Testis (tissue), 3 donors: ENCODE results near the gene ALDH1A3. TPM values are rescaled to one million over a fixed set of nuclear protein-coding genes. Genes with fewer than 3 reads are reported as not detected.
"Not testable (repeated sequence)": the region's sequence is repeated elsewhere in the genome, so short reads cannot be mapped to it uniquely, and the experiment has no call there.

Experiments
- DNase-seq: peaks from one replicate; pipeline ENCODE4 v3.0.0-alpha.2; 2019
- H3K27ac ChIP-seq, 2 donors: fragments of 200-600 bp; sonication (generic); one replicate each; pipeline ENCODE4 v1.5.1; 2019
- H3K27me3 ChIP-seq: fragments of 200-600 bp; sonication (generic); one replicate; pipeline ENCODE4 v1.5.1; 2019
- H3K36me3 ChIP-seq: fragments of 200-600 bp; sonication (generic); one replicate; pipeline ENCODE4 v1.5.1; 2017; ENCODE audit warnings: low read depth; ENCODE audit errors: missing control alignments
- H3K4me1 ChIP-seq: fragments of 200-600 bp; sonication (generic); one replicate; pipeline ENCODE4 v1.5.1; 2019
- H3K4me3 ChIP-seq, 2 donors: fragments of 200-600 bp; sonication (generic); one replicate each; pipeline ENCODE4 v1.5.1; 2017 to 2019
- H3K9me3 ChIP-seq: fragments of 200-600 bp; sonication (generic); one replicate; pipeline ENCODE4 v1.5.1; 2017
- POLR2A ChIP-seq: fragments of 450-650 bp; IDR thresholded peaks from one replicate; pipeline ENCODE4 v1.6.1; 2017; ENCODE audit warnings: antibody characterized with exemption, mild to moderate bottlenecking, moderate library complexity
- WGBS, 2 donors: methylation state at CpG; one replicate each; pipeline ENCODE4 v1.1.5; 2018; 5-methylcytosine and 5-hydroxymethylcytosine counted together
- intact Hi-C: fragments of 100-400 bp; cut with DNase I; formaldehyde crosslinking; loops from one replicate; pipeline ENCODE4 v1.15.1; 2023; ENCODE audit warnings: low total_unique reads
- polyA plus RNA-seq: library from polyadenylated mRNA; stranded (reverse); fragments of 350-450 nt; fragmentation: Illumina TruSeq; extraction: RNeasy Lipid Tissue Mini Kit (QIAGEN cat#74804); gene quantifications from one replicate; pipeline ENCODE4 v1.2.3, GENCODE V29; 2014; ENCODE audit warnings: low read depth, low replicate concordance; ENCODE audit not compliant: insufficient read depth
- total RNA-seq, 2 donors: library from RNA; depleted of rRNA; stranded (reverse); fragments of >200 nt; gene quantifications; one replicate each; pipeline ENCODE4 v1.2.3, GENCODE V29; 2016
- TF ChIP-seq, protein P1 (sequence below), 3 experiments: fragments of 450-650 bp in 2 of 3; fragments of 200-600 bp in 1 of 3; sonication (generic) in 1 of 3; IDR thresholded peaks; one replicate each; pipeline ENCODE4 v1.5.1; 2016 to 2019; ENCODE audit warnings: antibody characterized with exemption in 3 of 3, mild to moderate bottlenecking in 2 of 3, moderate library complexity in 1 of 3

ALDH1A3 gene
- total and polyA plus RNA-seq, 3 donors from 2014 or later, result 29.5 to 69.9 (median 42.5) TPM

DNA sequence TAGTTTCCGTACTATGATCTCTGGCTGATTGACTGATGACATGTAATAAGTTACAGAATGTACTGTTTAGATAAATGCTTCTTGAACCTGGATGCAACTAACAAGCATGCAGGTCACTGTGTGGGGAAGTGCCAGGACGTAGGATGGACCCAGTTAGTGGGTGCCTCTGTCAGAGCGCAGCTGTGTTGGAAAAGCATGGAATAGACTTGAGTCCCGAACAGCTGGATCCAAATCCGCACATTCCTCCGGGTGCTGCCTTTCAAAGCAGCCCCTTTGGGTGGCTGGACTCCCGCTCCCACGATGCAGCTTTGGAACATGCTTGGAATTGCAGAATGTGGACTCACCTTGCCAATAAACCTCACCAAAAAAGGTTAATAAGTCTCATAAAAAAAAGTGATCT is 35.5 kb upstream of the ALDH1A3 start:
- TF ChIP-seq, protein P1, sequence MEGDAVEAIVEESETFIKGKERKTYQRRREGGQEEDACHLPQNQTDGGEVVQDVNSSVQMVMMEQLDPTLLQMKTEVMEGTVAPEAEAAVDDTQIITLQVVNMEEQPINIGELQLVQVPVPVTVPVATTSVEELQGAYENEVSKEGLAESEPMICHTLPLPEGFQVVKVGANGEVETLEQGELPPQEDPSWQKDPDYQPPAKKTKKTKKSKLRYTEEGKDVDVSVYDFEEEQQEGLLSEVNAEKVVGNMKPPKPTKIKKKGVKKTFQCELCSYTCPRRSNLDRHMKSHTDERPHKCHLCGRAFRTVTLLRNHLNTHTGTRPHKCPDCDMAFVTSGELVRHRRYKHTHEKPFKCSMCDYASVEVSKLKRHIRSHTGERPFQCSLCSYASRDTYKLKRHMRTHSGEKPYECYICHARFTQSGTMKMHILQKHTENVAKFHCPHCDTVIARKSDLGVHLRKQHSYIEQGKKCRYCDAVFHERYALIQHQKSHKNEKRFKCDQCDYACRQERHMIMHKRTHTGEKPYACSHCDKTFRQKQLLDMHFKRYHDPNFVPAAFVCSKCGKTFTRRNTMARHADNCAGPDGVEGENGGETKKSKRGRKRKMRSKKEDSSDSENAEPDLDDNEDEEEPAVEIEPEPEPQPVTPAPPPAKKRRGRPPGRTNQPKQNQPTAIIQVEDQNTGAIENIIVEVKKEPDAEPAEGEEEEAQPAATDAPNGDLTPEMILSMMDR (IDR thresholded peaks at IDR 0.05), result no peak
- TF ChIP-seq POLR2A, result no peak
- 71 to 76% methylated on average over 8 of the region's 8 CpGs for WGBS, 2 donors
- Histone ChIP-seq H3K27me3 (no peaks in the 10 kb centered on the region), H3K9me3 (no peaks in the 10 kb centered on the region), H3K36me3 (no peaks in the 10 kb centered on the region), H3K27ac (no peak overlapping the region), H3K4me3 (no peak overlapping the region), H3K4me1 (no peaks in the 10 kb centered on the region)
- intact Hi-C loops, result no loop called here
- DNase-seq, result no peak

DNA sequence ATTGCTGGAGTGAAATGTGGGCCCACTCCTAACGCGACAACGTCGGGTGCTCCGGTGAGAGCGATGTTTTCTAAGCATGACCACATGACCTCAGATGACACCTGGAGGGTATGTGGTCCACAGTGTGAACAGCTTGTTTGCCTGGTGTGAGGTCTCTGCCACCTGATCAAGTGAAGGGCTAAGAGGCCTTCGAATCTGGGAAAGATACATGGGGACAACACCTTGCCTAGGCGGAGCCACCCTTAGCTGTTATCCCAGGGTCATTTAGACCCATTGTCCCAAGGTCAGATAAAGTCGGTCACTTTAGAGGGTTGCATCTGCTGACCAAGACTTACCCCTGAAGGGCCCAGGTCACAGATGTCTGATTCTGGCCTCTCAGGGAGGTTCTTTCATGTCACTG is 34.9 kb upstream of the ALDH1A3 start:
- Histone ChIP-seq H3K27ac (no peak overlapping the region), H3K4me1 (peaks cover 1% of the 10 kb centered on the region), H3K9me3 (no peaks in the 10 kb centered on the region), H3K27me3 (no peaks in the 10 kb centered on the region), H3K36me3 (no peaks in the 10 kb centered on the region), H3K4me3 (no peak overlapping the region)
- WGBS, 2 donors, result 89 to 90% methylated on average over 9 of the region's 9 CpGs
- intact Hi-C loops, result no loop called here
- DNase-seq, result no peak
- TF ChIP-seq POLR2A, result no peak
- TF ChIP-seq, protein P1 (IDR thresholded peaks at IDR 0.05), result no peak

DNA sequence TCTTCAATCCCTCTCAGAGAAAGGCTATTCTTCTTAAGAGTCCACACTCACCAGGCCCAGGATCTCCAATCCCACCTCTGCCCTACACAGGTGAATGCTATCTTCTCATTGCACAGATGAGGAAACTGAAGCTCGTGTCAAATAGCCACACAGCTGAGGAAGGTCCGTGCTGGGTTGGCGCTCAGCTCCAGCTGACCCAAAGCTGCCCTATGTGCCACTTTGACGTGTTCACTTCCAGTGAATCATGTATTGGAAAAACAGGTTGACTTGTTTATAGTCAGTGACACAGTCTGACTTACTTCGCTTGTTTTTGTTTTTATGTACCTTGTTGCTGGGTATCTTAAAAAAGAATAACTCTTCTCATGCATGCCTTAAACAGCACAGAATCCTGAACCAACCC is 32.4 kb upstream of the ALDH1A3 start:
- intact Hi-C loops, result no loop called here
- H3K27ac ChIP-seq, result no peak overlapping the region
- H3K4me3 ChIP-seq, result no peak overlapping the region
- H3K4me1 ChIP-seq, result peaks cover 3% of the 10 kb centered on the region
- H3K36me3 ChIP-seq, result no peaks in the 10 kb centered on the region
- TF ChIP-seq, protein P1 (IDR thresholded peaks at IDR 0.05), result no peak
- no peak for TF ChIP-seq POLR2A
- no peaks in the 10 kb centered on the region for H3K9me3 ChIP-seq
- 92 to 93% methylated on average over 5 of the region's 5 CpGs for WGBS, 2 donors
- no peaks in the 10 kb centered on the region for H3K27me3 ChIP-seq
- no peak for DNase-seq

- Histone ChIP-seq H3K4me3 (peak overlapping the region; percentile 60 to 73), H3K4me1 (peaks cover 11% of the 10 kb centered on the region), H3K27me3 (no peaks in the 10 kb centered on the region), H3K27ac (no peak overlapping the region), H3K36me3 (no peaks in the 10 kb centered on the region), H3K9me3 (no peaks in the 10 kb centered on the region)
- peak; percentile 86 for DNase-seq
- WGBS, 2 donors, result 18 to 33% methylated on average over 20 to 47 of the region's 47 CpGs
- intact Hi-C loops, result no loop called here
- TF ChIP-seq, protein P1 (IDR thresholded peaks at IDR 0.05), result no peak
- TF ChIP-seq POLR2A, result no peak
Measured at GRCh38 chr15:100849021-100849854, 30.4 kb upstream of the ALDH1A3 start.

GRCh38 chr15:100849855-100850218 is 29.8 kb upstream of the ALDH1A3 start:
- H3K4me1 ChIP-seq, result peaks cover 11% of the 10 kb centered on the region
- intact Hi-C loops, result no loop called here
- no peak for TF ChIP-seq POLR2A
- no peak overlapping the region for H3K27ac ChIP-seq
- no peaks in the 10 kb centered on the region for H3K9me3 ChIP-seq
- WGBS, 2 donors, result 8 to 11% methylated on average over 8 to 22 of the region's 22 CpGs
- no peaks in the 10 kb centered on the region for H3K27me3 ChIP-seq
- peak overlapping the region; percentile 60 to 73 for H3K4me3 ChIP-seq
- no peaks in the 10 kb centered on the region for H3K36me3 ChIP-seq
- DNase-seq, result no peak

DNA sequence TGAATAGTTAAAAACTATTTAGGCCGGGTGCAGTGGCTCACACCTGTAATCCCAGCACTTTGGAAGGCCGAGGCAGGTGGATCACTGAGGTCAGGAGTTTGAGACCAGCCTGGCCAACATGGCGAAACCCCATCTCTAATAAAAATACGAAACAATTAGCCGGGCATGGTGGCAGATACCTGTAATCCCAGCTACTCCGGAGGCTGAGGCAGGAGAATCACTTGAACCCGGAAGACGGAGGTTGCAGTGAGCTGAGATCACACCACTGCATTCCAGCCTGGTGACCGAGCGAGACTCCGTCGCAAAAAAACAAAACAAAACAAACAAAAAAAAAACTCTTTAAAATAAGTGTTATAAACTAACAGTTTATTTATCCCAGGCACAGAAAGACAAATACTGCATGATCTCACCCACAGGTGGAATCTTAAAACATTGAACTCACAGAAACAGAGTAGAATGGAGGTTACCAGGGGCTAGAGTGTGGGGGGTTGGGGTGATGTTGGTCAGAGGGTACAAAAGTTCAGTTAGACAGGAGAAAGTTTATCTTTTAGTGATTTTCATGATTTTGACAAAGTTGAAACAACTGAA is 28.1 kb upstream of the ALDH1A3 start:
- H3K9me3 ChIP-seq, H3K36me3 ChIP-seq, DNase-seq, H3K4me3 ChIP-seq, H3K27ac ChIP-seq, intact Hi-C loops, H3K27me3 ChIP-seq: not testable (repeated sequence)
- 93 to 95% methylated on average over 12 of the region's 12 CpGs for WGBS, 2 donors
- H3K4me1 ChIP-seq, result peaks cover 11% of the 10 kb centered on the region
